MCF 10A (cell line): ENCODE results near the gene TYK2. TPM values are rescaled to one million over a fixed set of nuclear protein-coding genes. Genes with fewer than 3 reads are reported as not detected.
"Not testable (repeated sequence)": the region's sequence is repeated elsewhere in the genome, so short reads cannot be mapped to it uniquely, and the experiment has no call there.

Experiments used
- BruUV-seq: library from RNA; stranded (reverse); fragments of 400-500 nt; replicated peaks from 2 replicates; lab custom pipeline; 2021; lab: Mats Ljungman, UMichigan
- CTCF ChIA-PET: fragments of 300-600 bp; sonication (Branson Sonifier 250); formaldehyde crosslinking; extraction: SDS; loops from one replicate; lab custom pipeline; 2021; ENCODE audit warnings: antibody characterized with exemption, inconsistent platforms; lab: Yijun Ruan, JAX
- POLR2A ChIA-PET: fragments of 300-600, 350-650 bp; sonication (Branson Sonifier 250); formaldehyde crosslinking; extraction: SDS; loops from one replicate; lab custom pipeline; 2020; ENCODE audit warnings: antibody characterized with exemption, inconsistent platforms; lab: Yijun Ruan, JAX
- DNase-seq: peaks from one replicate; pipeline ENCODE4 v3.0.0-alpha.2; 2018; ENCODE audit not compliant: unreplicated experiment
- H3K27ac Mint-ChIP-seq: one replicate; pipeline ENCODE4 v1.8.0; 2022; ENCODE audit warnings: mild to moderate bottlenecking, low read depth, mixed read lengths; ENCODE audit not compliant: unreplicated experiment
- H3K27me3 Mint-ChIP-seq: one replicate; pipeline ENCODE4 v1.8.0; 2022; ENCODE audit warnings: mixed read lengths; ENCODE audit not compliant: insufficient read depth, unreplicated experiment
- H3K36me3 Mint-ChIP-seq: one replicate; pipeline ENCODE4 v1.8.0; 2022; ENCODE audit warnings: mild to moderate bottlenecking, moderate library complexity, mixed read lengths; ENCODE audit not compliant: insufficient read depth, unreplicated experiment
- H3K4me1 Mint-ChIP-seq: one replicate; pipeline ENCODE4 v1.8.0; 2022; ENCODE audit warnings: mixed read lengths; ENCODE audit not compliant: insufficient read depth, unreplicated experiment
- H3K4me3 Mint-ChIP-seq: one replicate; pipeline ENCODE4 v1.8.0; 2022; ENCODE audit warnings: mild to moderate bottlenecking, moderate library complexity, mixed read lengths; ENCODE audit not compliant: unreplicated experiment
- H3K9me3 Mint-ChIP-seq: one replicate; pipeline ENCODE4 v1.8.0; 2022; ENCODE audit warnings: mixed read lengths; ENCODE audit not compliant: unreplicated experiment
- intact Hi-C: fragments of 100-400 bp; cut with micrococcal nuclease; formaldehyde crosslinking; loops from 2 replicates; pipeline ENCODE4 v1.14.1; 2022
- total RNA-seq: library from RNA; stranded (reverse); gene quantifications from 2 replicates; pipeline ENCODE4 v1.2.3, GENCODE V29; 2022
- TF ChIP-seq, protein P1 (sequence below): fragments of 200-600 bp; IDR thresholded peaks from one replicate; pipeline ENCODE4 v1.8.0; 2022; ENCODE audit warnings: antibody characterized with exemption, mild to moderate bottlenecking; ENCODE audit not compliant: unreplicated experiment

The TYK2 gene
- total RNA-seq, 1 experiment from 2014 or later: 75.0 TPM

DNA sequence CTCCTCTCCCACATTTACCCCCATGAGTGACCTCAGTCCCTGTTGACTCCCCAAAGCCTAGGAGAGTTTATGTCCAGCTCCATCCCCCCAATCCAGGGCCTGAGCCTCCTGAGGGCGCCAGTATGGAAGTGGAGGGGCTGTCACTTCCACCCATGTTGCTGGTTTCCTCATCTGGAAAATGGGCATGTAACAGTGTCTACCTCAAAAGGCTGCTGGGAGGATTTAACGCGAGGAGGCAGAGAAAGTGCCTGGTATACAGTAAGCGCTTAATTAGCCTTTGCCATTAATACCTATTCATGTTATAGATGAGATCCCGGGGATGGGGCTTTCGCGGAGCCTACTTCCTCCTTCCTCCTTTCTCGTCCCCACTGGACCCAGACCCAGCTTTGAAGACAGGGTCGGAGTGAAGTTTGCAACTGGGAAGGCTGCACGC lies 476 bp downstream of the TYK2 start:
- no peak for DNase-seq
- Mint-ChIP-seq H3K27ac (peak overlapping the region; percentile 80), H3K4me3 (peak overlapping the region; percentile 89), H3K36me3 (peaks cover 24% of the 10 kb centered on the region), H3K27me3 (no peaks in the 10 kb centered on the region), H3K9me3 (no peaks in the 10 kb centered on the region), H3K4me1 (peaks cover 6% of the 10 kb centered on the region)
- POLR2A ChIA-PET: interaction anchor here (0.7 to 2.5 kb wide), 19 partner anchors 9 to 1936 kb away, joined by 3 to 51 read pairs (median 4); partner anchors contain the start of genes CDC37, ICAM1, MRPL4 and RAVER1
- TF ChIP-seq, protein P1, sequence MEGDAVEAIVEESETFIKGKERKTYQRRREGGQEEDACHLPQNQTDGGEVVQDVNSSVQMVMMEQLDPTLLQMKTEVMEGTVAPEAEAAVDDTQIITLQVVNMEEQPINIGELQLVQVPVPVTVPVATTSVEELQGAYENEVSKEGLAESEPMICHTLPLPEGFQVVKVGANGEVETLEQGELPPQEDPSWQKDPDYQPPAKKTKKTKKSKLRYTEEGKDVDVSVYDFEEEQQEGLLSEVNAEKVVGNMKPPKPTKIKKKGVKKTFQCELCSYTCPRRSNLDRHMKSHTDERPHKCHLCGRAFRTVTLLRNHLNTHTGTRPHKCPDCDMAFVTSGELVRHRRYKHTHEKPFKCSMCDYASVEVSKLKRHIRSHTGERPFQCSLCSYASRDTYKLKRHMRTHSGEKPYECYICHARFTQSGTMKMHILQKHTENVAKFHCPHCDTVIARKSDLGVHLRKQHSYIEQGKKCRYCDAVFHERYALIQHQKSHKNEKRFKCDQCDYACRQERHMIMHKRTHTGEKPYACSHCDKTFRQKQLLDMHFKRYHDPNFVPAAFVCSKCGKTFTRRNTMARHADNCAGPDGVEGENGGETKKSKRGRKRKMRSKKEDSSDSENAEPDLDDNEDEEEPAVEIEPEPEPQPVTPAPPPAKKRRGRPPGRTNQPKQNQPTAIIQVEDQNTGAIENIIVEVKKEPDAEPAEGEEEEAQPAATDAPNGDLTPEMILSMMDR: no peak
- intact Hi-C loops: loop anchor here (2.0 to 5.0 kb wide), 2 partner anchors 48 to 111 kb away; partner anchors contain the start of gene RAVER1
- TSS peak; percentile 81 for BruUV-seq
- CTCF ChIA-PET: interaction anchor here (0.6 to 1.9 kb wide), 11 partner anchors 9 to 121 kb away, joined by 3 to 8 read pairs (median 4); no protein-coding TSS in a partner anchor

- no peak overlapping the region for H3K27ac Mint-ChIP-seq
- peaks cover 6% of the 10 kb centered on the region for H3K4me1 Mint-ChIP-seq
- no peaks in the 10 kb centered on the region for H3K9me3 Mint-ChIP-seq
- POLR2A ChIA-PET: no interaction called here
- CTCF ChIA-PET: interaction anchor here (0.6 kb wide), 2 partner anchors 41 to 194 kb away, joined by 3 to 6 read pairs; no protein-coding TSS in a partner anchor
- H3K27me3 Mint-ChIP-seq: no peaks in the 10 kb centered on the region
- DNase-seq: no peak
- no peak overlapping the region for H3K4me3 Mint-ChIP-seq
- peaks cover 36% of the 10 kb centered on the region for H3K36me3 Mint-ChIP-seq
- intact Hi-C loops: no loop called here
- TF ChIP-seq, protein P1: no peak
- no TSS peak for BruUV-seq
Observed at GRCh38 chr19:10378124-10378523, 2.2 kb downstream of the TYK2 start.

- H3K9me3 Mint-ChIP-seq, POLR2A ChIA-PET, intact Hi-C loops, H3K4me1 Mint-ChIP-seq, H3K27me3 Mint-ChIP-seq, H3K4me3 Mint-ChIP-seq, DNase-seq, H3K27ac Mint-ChIP-seq, BruUV-seq: not testable (repeated sequence)
- H3K36me3 Mint-ChIP-seq: peaks cover 44% of the 10 kb centered on the region
- CTCF ChIA-PET: interaction anchor here (0.6 kb wide), 1 partner anchor 106 kb away, joined by 3 read pairs; the partner anchor contains the start of gene ICAM1
Observed at GRCh38 chr19:10377140-10377640, 3.2 kb downstream of the TYK2 start.

- DNase-seq: no peak
- TF ChIP-seq, protein P1: no peak
- no TSS peak for BruUV-seq
- H3K36me3 Mint-ChIP-seq: peaks cover 55% of the 10 kb centered on the region
- H3K27me3 Mint-ChIP-seq: no peaks in the 10 kb centered on the region
- peak overlapping the region; percentile 20 for H3K27ac Mint-ChIP-seq
- no peaks in the 10 kb centered on the region for H3K9me3 Mint-ChIP-seq
- ChIA-PET POLR2A (interaction anchor here (1.5 kb wide), 1 partner anchor 40 kb away, joined by 3 read pairs; no protein-coding TSS in a partner anchor), CTCF (interaction anchor here (0.8 to 1.3 kb wide), 3 partner anchors 14 to 59 kb away, joined by 3 to 8 read pairs (median 4); partner anchors contain the start of gene FDX2)
- no peaks in the 10 kb centered on the region for H3K4me1 Mint-ChIP-seq
- intact Hi-C loops: no loop called here
- H3K4me3 Mint-ChIP-seq: no peak overlapping the region
Observed at GRCh38 chr19:10374931-10375330, 5.4 kb downstream of the TYK2 start.
